Ishikawa (cell line): ENCODE results near the gene SRGAP1.

ENCODE experiments used
- CEBPB ChIP-seq: IDR thresholded peaks from 2 replicates; pipeline ENCODE4 v1.6.1; 2012
- CREB1 ChIP-seq: IDR thresholded peaks from 2 replicates; pipeline ENCODE4 v1.6.1; 2012; ENCODE audit warnings: low read depth
- EGR1 ChIP-seq: IDR thresholded peaks from 2 replicates; pipeline ENCODE4 v1.6.1; 2012
- EP300 ChIP-seq: IDR thresholded peaks from 2 replicates; pipeline ENCODE4 v1.6.1; 2012; ENCODE audit warnings: borderline replicate concordance
- FOXM1 ChIP-seq: IDR thresholded peaks from 2 replicates; pipeline ENCODE4 v1.6.1; 2012; ENCODE audit warnings: low read depth, borderline replicate concordance
- NFIC ChIP-seq: IDR thresholded peaks from 2 replicates; pipeline ENCODE4 v1.6.1; 2012
- RAD21 ChIP-seq: IDR thresholded peaks from 2 replicates; pipeline ENCODE4 v1.6.1; 2012; ENCODE audit warnings: low read depth
- TAF1 ChIP-seq: IDR thresholded peaks from 2 replicates; pipeline ENCODE4 v1.6.1; 2012; ENCODE audit warnings: low read depth, mild to moderate bottlenecking
- TCF12 ChIP-seq: IDR thresholded peaks from 2 replicates; pipeline ENCODE4 v1.6.1; 2012; ENCODE audit warnings: low read depth
- TEAD4 ChIP-seq: IDR thresholded peaks from 2 replicates; pipeline ENCODE4 v1.6.1; 2012
- YY1 ChIP-seq: IDR thresholded peaks from 2 replicates; pipeline ENCODE4 v1.6.1; 2012; ENCODE audit warnings: low read depth
- ZBTB7A ChIP-seq: IDR thresholded peaks from 2 replicates; pipeline ENCODE4 v1.6.1; 2012; ENCODE audit warnings: low read depth
- TF ChIP-seq, protein P1 (sequence below): IDR thresholded peaks from 2 replicates; pipeline ENCODE4 v1.6.1; 2012
- TF ChIP-seq, protein P2 (sequence below): IDR thresholded peaks from 2 replicates; pipeline ENCODE4 v1.6.1; 2012
- TF ChIP-seq, protein P3 (sequence below): IDR thresholded peaks from 2 replicates; pipeline ENCODE4 v1.6.1; 2012; ENCODE audit warnings: low read depth, mild to moderate bottlenecking

Gene SRGAP1

DNA sequence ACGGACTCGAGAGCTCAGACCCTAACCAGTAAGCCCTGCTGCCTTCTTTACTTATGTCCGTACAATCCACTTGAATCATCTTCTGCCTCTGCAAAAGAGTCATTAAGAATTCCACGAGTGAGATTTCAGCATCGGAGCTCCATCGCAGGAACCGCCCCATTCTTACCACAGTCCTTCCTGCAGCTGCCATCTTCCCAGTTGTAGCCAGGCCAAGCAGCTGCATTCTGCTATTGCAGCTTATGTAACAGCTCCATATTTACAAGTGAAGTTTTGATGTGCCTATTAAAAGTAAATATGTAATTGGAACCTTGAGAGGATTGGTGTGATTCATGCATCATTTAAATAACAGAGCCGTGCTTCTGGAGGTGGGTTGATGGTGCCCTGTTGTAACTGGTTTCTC, 220.2 kb downstream of the SRGAP1 start:
- TF ChIP-seq TAF1 (no peak), ZBTB7A (no peak), CEBPB (no peak), EP300 (no peak), EGR1 (no peak), NFIC (no peak), FOXM1 (no peak), RAD21 (no peak), YY1 (no peak), CREB1 (no peak)
- TF ChIP-seq, protein P1, sequence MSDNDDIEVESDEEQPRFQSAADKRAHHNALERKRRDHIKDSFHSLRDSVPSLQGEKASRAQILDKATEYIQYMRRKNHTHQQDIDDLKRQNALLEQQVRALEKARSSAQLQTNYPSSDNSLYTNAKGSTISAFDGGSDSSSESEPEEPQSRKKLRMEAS = no peak
- TF ChIP-seq, protein P2, sequence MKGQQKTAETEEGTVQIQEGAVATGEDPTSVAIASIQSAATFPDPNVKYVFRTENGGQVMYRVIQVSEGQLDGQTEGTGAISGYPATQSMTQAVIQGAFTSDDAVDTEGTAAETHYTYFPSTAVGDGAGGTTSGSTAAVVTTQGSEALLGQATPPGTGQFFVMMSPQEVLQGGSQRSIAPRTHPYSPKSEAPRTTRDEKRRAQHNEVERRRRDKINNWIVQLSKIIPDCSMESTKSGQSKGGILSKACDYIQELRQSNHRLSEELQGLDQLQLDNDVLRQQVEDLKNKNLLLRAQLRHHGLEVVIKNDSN = no peak
- TF ChIP-seq, protein P3, sequence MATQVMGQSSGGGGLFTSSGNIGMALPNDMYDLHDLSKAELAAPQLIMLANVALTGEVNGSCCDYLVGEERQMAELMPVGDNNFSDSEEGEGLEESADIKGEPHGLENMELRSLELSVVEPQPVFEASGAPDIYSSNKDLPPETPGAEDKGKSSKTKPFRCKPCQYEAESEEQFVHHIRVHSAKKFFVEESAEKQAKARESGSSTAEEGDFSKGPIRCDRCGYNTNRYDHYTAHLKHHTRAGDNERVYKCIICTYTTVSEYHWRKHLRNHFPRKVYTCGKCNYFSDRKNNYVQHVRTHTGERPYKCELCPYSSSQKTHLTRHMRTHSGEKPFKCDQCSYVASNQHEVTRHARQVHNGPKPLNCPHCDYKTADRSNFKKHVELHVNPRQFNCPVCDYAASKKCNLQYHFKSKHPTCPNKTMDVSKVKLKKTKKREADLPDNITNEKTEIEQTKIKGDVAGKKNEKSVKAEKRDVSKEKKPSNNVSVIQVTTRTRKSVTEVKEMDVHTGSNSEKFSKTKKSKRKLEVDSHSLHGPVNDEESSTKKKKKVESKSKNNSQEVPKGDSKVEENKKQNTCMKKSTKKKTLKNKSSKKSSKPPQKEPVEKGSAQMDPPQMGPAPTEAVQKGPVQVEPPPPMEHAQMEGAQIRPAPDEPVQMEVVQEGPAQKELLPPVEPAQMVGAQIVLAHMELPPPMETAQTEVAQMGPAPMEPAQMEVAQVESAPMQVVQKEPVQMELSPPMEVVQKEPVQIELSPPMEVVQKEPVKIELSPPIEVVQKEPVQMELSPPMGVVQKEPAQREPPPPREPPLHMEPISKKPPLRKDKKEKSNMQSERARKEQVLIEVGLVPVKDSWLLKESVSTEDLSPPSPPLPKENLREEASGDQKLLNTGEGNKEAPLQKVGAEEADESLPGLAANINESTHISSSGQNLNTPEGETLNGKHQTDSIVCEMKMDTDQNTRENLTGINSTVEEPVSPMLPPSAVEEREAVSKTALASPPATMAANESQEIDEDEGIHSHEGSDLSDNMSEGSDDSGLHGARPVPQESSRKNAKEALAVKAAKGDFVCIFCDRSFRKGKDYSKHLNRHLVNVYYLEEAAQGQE = no peak

DNA sequence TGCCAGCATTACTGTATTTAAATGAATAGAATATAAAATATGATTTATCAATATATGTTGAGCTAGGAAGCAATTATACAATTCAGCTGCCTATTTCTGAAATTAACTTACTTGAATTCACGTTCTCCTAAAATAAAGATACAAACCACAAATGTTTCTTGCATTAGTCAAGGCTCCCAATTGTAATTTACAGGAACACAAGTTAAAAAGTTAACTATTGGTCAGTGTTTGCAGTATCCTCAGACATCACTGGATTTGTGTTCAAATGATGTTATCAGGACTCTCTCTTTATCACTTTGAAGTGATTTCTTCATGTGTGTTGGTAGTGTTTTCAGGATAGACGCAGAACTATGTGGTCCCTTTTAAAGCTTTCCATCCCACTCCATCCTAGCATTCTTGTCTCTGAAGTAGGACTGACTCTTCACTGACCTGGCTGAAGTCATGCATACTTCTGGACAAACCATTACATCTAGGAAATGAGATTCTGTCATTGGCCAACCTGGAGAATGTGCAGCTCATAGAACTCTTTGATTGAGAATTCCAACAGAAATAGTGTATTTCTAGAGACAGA, 221.5 kb downstream of the SRGAP1 start:
- TF ChIP-seq NFIC = no peak
- no peak for TF ChIP-seq TAF1
- TF ChIP-seq TCF12 = no peak
- no peak for TF ChIP-seq CEBPB
- no peak for TF ChIP-seq EGR1
- TF ChIP-seq, protein P1 = no peak
- no peak for TF ChIP-seq RAD21

DNA sequence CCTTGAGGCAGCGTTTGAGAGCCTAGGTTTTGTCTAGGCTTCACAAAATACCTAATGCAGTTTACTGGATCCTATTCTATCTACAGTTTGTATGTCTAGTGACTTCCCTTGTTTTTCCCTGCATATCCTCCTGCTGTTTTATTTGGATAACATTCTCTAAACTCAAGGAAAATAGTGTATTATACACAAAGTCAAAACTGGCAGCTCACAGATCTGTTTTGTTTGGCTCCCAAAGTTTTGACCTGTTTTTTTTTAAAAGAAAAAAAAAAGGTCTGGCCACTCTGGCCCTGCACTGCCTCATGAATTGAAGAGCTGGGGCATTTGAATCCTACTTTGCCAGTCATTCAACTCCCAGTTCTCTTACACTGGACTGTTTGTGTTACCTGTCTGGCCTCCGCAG, 222.3 kb downstream of the SRGAP1 start:
- TF ChIP-seq NFIC = no peak
- TF ChIP-seq YY1 = no peak
- TF ChIP-seq TCF12 = no peak
- no peak for TF ChIP-seq TAF1
- TF ChIP-seq, protein P2 = no peak
- no peak for TF ChIP-seq RAD21

DNA sequence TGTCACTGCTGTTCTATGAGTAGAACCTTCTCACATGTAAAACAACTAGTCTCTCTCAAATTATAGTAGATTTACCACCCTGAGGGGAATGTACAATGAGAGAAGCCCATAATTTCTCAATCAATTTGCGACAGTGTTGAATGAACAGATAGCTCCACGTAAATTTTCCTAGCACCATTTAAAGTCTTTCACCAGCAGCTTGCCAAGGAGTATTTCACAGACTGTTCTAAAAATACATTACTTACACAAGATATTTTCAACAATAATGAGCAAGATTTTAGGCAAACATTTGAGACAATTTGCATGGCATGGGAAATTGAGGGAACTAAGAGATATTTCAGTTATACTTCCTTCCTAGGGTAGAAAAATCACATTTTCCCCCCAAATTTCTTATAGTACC, 226.0 kb downstream of the SRGAP1 start:
- TF ChIP-seq NFIC = no peak
- TF ChIP-seq ZBTB7A = no peak
- TF ChIP-seq FOXM1 = no peak
- TF ChIP-seq EP300 = no peak
- no peak for TF ChIP-seq YY1
- no peak for TF ChIP-seq CREB1
- TF ChIP-seq CEBPB = no peak
- TF ChIP-seq TCF12 = no peak
- TF ChIP-seq, protein P1 = no peak
- TF ChIP-seq RAD21 = no peak
- TF ChIP-seq TEAD4 = no peak
- TF ChIP-seq TAF1 = no peak
- TF ChIP-seq, protein P2 = no peak
- TF ChIP-seq EGR1 = no peak
- TF ChIP-seq, protein P3 = no peak

DNA sequence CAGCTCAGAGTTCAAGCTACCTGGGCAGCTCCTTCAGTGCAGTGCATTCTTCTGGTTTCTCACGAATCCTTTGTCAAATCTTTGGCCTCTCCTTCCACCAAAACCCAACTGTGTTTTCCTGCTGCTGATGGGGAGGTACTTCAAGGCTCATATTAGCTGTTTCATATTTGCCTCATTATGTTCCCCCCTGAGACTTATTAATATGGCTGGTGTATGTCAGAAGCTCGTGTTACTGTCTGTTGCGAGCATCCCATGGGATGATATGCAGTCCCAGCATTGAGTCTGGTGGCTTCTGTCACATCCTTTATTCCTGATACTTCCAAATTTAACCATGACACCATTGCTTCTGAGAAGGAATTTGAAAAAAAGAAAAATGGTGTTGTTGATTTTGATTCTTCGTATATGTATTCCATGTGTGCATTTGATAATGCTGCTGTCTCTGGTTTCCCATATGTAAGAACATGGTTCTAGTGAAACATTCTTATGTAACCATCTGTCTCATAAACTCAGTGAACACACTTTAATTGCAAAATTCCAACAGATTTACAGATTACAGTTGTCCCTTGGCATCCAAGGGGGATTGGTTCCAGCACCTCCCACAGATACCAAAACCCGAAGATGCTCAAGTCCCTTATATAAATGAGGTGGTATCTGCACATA, 228.5 kb downstream of the SRGAP1 start:
- TF ChIP-seq TCF12 (no peak), CREB1 (no peak), EGR1 (no peak), CEBPB (no peak), TAF1 (no peak), ZBTB7A (no peak), FOXM1 (no peak), TEAD4 (no peak), EP300 (no peak), RAD21 (no peak), NFIC (no peak)
- TF ChIP-seq, protein P1 = no peak
- TF ChIP-seq, protein P3 = no peak
- TF ChIP-seq, protein P2 = no peak
